Measurements from ENCODE around the gene GNB1.
"Not testable (repeated sequence)": the region's sequence is repeated elsewhere in the genome, so short reads cannot be mapped to it uniquely, and the experiment has no call there.

GNB1 gene

DNA sequence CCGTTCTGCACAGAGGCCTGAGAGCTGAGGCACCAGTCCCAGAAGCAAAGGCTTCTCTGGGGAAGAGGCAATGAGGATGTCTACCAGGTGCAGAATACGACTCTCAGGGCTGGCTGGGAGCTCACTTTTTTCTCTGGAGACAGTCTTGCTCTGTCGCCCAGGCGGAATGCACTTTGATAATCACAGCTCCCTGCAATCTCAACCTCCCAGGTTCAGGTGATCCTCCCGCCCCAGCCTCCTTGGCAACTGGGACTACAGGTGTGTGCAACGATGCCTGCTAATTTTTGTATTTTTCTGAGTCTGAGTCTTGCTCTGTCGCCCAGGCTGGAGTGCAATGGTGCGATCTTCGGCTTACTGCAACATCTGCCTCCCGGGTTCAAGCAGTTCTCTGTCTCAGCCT lies 130.2 kb downstream of the GNB1 start:
- DNase-seq (ENCODE audit: low spot score), result no peak

DNA sequence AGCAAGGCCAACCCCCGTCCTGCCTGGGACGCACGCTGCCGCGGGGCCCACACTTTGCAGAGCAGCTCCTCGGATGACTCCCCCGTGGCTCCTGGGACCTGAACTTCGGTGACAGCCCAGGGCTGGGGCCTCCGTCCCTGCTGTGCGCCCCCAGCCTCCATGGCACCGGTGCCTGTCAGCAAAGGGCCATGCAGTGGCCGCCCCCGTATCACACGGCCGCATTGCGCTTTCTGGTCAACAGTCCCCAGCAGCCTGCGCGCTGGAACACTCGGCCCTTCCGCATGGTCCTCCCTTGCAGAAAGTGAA lies 130.6 kb downstream of the GNB1 start:
- no peak for DNase-seq (ENCODE audit: low spot score)

DNA sequence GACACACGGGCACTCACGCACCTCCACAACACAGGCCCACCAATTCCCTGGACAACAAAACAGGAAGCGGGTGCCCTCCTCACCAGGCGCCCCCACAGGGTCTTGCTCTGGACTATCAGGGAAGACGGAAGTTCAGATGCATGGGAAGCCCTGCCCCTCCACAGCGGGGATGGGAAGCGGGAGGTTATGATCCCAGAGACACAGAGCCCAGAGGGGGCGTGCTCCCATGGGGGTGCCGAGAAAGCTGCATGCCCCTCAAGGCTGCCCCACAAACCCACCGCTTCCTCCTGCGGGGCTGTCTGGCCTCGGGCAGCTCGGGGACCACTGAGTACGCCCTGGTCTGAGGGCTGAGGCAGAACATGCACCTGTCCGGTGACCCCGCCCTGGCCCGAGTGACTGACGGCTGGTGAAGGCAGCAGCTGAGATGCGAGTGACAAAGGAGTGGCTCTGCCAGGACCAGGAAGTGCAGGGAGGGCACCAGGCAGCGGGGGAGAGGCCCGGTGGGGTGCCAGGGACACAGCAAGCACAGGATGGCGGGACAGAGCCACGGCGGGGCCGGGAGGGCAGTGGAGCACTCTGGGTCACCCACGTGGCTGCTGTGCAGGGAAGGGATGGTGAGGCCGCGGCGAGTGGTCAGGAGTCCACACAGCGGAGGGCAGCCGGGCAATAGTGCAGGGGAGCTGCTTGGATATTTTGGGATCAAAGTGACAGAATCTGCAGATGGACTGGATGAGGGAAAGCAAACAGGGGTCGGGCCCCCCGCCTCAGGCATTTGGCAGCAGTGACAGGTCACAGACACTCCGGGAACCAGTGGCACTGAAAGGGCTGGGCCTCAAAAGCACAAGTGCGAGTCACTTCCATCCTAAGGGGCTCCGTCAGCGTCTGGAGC lies 131.2 kb downstream of the GNB1 start:
- no peak for DNase-seq (ENCODE audit: low spot score)

DNA sequence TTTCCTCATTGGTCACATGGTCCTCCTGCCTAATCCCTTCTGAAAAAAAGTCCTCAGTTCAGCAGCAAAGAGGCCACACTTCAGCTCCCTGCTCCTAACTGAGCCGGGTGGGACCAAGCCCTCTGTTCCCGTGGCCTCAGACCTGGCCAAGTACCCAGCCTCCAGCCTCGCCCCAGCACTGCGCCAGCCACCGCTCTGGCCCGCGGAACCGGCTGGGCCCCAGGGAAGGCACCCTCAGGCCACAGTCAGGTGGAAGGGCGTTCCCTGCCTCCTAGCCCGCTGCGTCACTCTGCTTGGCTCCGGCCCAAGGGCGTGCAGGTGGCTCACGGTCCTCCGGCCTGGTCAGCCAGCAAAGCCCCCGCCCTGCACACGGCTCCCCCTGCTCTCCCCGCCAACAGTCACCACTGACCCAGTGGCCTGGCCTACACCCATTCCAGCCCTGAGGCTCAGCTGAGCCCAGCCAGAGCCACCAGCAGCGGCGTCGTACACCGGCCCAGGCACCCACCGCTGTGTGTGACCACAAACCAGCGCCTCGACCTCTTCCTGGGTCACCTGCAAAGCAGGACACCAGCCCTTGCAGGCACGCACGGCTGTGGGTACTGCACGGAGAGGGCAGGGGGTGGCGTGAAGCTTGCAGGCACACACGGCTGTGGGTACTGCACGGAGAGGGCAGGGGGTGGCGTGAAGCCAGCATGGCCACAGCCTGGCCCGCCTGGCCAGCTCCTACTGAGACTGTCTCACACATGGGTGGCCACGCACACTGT lies 132.0 kb downstream of the GNB1 start:
- no peak for DNase-seq (ENCODE audit: low spot score)

DNA sequence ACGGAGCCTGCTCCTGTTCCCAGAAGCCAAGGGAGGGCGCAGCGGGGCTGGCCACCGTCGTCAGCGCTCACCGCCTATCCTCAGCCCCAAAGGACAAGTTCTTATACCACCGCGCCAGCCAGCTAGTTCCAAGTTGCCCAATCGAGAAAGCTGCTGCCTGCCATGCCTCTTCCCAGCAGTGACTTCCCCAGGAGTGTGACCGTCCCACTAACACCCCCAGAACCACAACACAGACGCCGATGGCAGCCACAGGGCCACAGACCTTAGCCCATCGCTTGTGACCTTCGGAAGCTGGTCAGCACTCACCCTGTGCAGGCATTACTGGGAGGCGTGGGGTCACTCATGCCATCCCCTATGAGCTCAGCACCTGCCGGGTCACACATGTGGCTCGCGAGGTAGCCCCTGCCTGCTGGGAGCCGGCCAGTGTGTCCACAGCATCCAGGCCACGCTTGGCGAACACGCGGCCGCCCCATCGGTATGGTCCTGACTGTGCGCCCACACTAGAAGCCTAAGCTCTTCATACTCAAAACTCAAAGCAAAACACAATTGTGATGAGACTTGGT lies 132.7 kb downstream of the GNB1 start:
- DNase-seq (ENCODE audit: low spot score), result no peak

DNA sequence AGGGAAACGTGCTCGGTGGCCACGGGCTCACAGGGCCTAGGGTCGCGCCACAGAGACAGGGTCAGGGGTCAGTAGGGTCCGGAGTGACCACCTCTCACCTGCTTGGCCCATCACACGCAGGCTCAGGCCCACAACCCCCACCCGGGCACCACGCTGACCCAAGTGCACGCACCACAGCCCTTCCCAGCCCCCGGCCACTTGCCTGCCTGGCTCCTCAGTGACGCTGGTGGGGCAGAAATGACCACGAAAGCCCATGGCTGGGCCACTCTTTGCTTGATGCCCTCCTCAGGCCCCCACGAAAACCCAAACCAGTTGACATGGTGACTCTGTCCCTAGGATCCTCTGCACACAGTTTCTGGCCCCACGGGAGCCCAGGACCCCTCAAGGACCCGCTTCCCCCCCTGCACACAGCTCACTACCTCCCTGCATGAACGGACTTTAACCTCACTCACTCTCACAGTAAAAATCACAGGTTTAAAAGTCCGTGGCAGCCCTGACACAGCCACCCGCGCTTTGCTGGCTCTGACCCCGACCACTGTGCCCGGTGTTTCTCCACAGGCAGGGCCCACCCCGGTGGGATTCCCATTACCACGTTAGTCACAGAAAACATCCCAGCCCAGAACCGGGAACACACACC lies 133.3 kb downstream of the GNB1 start:
- no peak for DNase-seq (ENCODE audit: low spot score)

DNA sequence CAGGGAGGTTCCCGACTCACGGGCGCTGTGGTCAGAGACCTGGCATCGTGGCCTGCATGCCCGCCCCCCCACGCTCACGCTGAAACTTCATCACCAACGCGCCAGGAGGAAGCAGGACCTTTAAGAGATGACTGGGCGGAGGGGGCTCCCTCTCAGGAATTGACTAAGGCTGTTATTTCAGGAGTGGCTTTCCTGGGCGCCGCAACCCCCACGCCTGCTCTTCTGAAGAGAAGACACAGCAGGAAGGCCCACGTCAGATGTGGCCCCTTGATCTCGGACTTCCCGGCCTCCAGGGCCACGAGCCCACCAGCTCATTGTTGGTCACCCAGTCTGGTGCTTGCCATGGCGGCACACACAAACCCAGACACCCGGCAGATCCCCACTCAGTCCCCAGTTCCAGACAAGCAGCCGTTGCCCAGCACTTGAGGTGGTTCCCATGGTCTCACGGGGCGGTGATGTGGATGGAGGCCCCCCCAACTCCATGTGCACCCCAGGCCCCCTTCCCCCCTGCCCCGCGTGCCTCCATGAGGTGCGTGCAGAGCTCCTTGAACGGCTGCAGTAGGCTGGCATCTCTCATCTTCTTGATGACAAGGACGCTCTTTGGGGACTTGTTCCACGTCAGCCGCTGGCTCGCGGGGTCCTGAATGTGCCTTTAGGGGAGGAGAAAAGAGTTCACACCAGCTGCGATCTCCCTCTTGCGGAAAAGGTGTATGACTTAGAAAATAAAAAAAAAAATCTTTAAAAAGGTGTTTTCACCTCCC lies 134.0 kb downstream of the GNB1 start:
- no peak for DNase-seq (ENCODE audit: low spot score)

DNA sequence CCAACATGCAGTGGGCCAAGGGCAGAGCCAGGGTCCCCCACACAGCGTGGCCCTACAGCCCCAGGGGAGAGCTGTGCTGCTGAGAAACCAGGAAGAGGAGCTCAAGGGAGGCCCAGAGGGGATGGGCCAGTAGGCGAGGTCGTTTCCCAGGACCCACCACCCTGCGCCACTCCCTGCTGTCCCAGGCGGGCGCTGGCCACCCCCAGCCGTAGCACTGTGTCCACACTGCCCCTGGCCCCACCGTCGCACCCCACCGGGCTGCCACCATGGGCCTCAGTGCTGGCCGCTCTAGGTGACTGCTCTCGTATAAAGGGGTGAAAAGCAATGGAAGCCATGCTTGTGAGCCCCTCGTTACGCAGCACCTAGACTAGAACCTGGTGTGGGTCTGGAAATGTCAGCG lies 135.0 kb downstream of the GNB1 start:
- DNase-seq (ENCODE audit: low spot score), result no peak

DNA sequence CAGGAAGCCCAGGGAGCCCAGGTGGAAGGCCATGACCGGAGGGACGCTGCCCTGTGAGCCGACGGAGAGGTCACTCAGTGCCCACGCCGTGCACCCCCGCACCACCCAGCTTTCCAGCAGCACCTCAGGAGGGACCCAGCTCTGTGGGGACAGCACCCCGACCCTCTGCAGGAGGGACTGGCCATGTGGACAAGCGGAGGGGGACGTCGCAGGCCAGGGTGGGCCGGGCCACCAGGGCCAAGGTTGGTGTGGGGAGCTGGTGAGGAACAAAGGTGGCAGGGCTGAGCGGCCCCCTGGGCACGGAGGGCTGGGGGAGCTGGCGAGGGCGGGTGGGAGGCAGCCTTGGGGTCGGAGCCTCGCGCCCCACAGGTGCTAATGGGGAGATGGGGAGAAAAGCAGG lies 135.5 kb downstream of the GNB1 start:
- DNase-seq (ENCODE audit: low spot score), result no peak

DNA sequence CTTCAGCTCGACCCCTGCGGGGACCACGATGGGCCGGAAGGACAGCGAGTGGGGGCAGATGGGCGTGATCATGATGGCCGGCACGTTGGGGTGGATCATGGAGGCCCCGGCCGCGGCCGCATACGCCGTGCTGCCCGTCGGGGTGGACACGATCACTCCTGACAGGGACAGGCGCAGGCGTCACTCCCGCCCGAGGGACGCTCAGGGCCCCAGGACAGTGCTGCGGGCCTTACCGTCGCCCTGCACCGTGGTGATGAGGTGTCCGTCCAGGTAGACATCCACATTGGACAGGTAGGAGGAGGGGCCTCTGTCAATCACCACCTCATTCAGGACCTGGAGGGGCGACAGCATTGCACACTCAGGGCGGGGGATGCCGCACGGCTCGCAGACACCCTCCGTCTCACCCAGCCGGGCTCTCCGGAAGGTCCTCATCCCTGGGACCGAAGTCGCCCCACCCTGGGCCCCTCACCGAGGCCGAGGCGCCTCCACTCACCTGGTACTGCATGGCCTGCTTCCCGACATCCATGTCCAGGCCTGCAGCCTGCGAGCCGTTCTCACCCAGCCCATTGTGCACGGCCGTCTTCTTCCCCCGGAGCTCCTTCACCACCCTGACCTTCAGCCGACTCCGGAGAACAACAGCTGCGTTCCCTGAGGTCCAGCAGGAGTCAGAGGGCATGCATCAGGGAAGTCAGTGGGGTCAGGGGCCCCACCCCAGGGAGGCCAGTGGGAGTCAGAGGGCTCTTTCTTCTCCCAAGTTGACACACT lies 136.7 kb downstream of the GNB1 start:
- no peak for DNase-seq (ENCODE audit: low spot score)

DNA sequence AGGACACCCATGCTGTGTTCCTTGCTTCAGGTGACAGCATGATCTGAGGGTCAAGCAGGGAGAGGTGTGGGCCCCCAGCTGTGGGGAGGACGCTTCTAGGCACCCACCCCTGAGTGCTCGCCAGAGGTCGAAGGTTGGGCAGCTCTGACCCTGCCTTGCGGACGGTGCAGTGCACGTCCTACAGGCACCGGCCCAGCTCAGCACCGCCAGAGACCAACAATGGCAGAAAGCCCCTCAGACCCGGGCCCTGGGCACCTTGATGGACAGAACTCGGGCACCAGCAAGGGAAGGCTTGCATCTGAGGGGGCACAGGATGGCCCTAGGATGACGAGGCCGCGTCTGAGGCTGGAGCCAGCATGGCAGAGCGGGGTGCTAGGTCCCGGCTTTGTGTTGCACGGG lies 137.3 kb downstream of the GNB1 start:
- no peak for DNase-seq (ENCODE audit: low spot score)

DNA sequence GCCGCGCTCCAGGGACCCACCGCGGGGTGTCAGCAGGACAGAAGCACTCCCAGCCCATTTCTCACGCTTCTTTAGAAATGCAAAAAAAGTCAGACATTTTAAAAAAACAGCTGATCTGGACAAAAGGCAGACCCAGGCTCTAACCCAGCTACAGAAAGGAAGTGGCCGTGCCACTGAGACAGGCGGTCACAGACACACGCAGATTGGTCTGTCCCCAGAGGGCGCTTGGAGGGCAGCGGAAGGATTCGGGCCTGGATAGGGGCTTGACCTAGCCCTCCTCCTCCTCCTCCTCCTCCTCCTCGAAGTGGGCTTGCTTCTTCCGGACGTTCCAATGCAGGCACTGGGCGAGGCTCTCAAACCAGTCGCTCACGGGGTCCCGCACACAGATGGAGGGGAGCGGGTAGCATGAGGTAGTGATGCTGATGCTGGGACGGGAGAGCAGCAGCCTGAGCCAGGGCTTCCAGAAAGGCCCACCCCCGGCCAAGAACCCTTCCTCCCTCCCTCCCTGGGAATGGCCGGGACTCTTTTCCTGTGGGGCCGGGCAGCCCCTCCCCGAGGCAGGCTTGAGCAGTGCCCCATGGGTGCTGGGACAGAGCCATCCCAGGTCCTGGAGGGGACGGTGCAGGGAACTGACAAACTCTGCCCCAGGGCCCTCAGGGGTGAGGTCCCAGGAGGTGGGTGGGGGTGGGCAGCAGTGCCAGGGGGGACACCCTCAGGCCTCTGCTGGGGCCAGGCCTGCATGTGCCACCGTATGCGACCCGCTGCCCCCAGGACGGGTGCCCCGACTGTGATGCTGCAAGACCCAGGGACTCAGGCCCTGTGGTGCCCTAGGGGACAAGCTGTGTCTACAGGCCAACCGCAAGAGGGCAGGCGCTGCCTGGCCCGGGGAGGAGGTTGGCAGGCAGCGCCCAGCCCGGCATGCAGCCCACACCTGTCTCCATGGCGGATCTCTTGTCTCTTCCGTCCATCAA lies 138.0 kb downstream of the GNB1 start:
- no peak for DNase-seq (ENCODE audit: low spot score)

DNA sequence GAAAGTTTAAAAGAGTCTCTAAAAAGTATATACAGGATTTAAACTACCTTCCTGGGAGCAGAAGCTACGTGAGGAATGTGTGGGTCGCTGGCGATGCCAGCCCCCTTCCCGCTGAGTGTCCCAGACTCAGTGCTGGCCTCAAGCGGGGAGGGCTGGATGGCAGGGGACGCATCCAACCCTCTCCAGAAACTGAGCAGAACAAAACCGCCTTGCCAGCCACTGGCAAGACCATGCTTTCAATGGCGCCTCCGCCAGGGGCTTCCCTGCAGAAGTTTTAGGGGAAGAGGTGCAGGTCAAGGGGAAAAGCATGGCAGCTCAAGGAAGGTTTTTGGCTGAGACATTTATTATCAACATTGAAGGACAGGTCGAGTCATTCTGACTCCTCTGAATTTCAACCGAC lies 138.7 kb downstream of the GNB1 start:
- no peak for DNase-seq (ENCODE audit: low spot score)

DNA sequence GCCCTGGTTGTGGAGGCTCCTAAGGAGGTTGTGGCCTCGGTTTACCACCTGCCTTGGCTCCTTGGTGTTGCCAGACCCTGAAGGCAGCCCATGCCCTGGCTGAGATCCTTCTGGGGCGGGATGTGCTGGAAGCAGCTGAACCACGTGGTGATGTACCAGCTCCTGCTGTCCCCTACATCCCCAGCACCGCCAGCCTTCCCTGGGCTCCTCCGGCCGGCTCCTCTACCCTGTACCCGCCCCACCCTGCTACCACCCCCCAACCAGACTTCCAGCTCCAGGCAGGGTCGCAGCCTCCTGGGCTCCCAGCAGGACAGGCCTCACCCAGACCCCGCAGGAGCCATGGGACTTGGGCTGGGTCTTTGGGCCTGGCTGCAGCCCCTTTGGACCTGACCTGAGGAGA lies 140.9 kb downstream of the GNB1 start:
- DNase-seq (ENCODE audit: low spot score), result not testable (repeated sequence)

DNA sequence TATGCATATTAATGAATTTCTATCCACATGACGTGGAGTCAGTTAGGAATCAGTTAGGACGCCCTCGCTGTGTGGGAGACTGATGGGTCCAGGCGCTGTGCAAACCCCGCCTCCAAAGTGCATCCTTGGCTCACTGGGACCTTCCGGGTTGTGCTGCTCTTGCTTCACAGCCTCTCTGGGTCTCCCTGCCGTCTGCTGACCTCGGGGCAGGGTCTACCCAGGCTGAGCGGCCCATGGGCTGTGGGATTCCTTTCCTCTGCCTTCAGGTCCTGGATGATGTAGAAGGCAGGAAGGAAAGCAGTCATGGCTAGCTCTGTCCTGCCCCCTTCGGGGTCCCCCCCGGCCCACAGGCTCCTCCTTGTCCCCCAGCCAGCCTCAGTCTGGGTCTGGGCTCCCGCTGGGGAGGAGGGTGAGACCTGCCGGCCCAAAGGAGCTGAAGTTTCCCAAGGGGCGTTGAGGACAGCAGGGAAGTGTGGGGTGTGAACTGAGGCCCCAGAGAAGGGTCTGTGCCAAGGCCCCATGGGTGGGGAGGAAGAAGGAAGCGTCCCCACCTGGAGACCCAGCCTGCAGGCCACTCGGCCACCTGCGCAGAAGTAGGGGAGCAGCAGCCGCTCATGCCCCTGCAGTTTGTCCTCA lies 142.1 kb downstream of the GNB1 start:
- no peak for DNase-seq (ENCODE audit: low spot score)

DNA sequence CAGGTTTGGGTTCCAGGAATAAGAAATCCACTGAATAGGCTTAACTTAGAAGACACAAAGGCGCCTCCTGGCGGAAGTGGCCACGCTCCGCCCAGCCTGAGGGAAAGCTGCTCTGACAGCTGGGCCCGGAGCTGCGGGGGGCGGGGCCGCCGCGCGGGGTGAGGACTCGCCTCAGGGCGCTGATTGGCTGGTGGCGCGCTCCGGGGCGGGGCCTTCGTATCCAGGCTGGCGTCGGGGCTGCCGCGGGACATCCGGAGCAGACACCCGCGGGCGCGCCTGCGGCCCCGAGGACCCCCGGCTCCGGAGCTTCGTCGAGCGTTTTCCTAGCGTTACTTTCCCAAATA lies 144.3 kb downstream of the GNB1 start:
- DNase-seq (ENCODE audit: low spot score), result not testable (repeated sequence)

DNA sequence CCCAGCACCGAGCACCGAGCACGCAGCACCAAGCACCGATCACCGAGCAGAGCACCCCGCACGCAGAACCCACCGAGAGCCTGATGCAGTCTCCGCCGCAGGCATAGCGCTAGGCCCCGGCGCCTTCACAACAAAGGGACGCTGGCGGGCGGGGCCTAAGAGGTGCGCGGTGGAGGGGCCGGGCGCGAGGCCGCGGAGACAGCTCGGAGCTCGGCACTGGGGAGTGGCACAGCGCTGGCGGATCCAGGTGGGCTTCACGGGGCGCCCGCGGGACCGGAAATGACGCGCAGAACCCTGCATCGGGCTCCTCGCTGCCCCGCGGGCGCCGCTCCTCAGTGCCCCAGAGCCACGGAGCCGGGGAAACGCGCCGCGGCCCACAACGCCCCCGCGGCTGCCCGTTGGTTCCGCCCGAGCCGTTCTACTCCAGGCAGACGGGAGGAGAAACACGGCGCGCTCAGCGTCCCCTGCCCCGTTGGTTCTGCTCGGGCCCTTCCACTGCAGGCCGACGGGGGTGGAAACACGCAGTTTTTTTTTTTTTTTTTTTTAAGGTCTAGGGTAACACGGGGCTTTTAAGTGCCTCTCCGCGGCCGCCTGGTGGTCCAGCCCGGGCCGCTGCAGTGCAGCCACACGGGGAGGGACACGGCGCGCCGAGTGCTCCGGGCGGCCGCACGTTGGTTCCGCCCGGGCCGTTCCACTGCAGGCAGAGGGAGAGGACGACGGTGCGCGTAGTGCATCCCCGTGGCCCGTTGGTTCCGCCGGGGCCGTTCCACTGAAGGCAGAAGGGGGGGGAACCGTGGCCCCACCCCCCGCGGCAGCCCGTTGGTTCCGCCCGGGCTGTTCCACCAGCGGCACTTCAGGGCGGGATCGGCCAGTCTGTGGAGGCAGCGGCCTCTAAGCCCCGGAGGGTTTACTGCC lies 145.0 kb downstream of the GNB1 start:
- DNase-seq (ENCODE audit: low spot score), result not testable (repeated sequence)

DNA sequence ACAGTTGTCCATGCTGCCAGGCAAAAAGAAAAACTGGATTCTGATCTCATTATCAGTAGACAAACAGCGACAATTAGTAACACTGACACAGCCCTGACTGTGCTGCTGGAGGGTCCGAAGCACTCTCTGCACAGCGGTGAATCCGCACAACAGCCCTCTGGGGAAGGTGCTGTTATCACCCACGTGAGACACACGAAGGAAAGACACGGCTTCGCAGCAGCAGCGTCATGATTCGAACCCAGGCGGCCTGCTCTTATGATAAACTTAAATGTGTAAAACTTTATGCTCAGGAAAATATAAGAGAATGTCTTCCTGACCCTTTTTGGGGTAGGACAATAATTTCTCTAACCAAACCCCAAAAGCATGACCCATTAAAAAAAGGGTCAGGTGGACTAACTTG lies 148.4 kb downstream of the GNB1 start:
- DNase-seq (ENCODE audit: low spot score), result not testable (repeated sequence)

DNA sequence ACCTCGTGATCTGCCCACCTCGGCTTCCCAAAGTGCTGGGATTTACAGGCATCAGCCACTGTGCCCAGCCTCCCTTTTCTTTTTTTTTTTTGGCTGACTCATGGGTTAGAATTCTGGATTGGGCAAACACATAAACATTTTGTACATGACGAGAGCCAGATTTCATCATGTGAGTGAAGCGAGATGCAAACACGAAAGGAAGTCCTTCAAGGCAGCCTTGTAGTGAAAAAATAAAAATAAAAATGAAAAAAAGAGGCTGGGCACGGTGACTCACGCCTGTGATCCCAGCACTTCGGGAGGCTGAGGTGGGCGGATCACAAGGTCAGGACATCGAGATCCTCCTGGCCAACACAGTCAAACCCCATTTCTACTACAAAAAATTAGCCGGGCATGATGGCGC lies 149.9 kb downstream of the GNB1 start:
- not testable (repeated sequence) for DNase-seq (ENCODE audit: low spot score)
